SU-DHL-6 (cell line): ENCODE data around the gene ANTXR2.

Experiments used
- CTCF ChIP-seq: fragments of 200-600 bp; sonication (generic); IDR thresholded peaks from one replicate; pipeline ENCODE4 v1.5.1; 2017; ENCODE audit warnings: antibody characterized with exemption, mild to moderate bottlenecking, low read length, moderate library complexity; ENCODE audit not compliant: insufficient read depth, poor library complexity, severe bottlenecking
- EZH2phosphoT487 ChIP-seq: fragments of 200-600 bp; sonication (generic), shearing (Covaris generic); conservative IDR thresholded peaks from 2 replicates; pipeline ENCODE4 v1.6.1; 2018; ENCODE audit warnings: mild to moderate bottlenecking, antibody characterized with exemption, low read length, moderate library complexity, mixed read lengths

GRCh38 chr4:79875344-79875899 is 197.6 kb downstream of the ANTXR2 start:
- TF ChIP-seq EZH2phosphoT487 (no peak), CTCF (no peak)
